NCI-H1436 (cell line): ENCODE results near the gene ACVRL1.

Experiments
- DNase-seq: peaks from one replicate; lab custom pipeline; 2025; lab: John Stamatoyannopoulos, UW

Gene ACVRL1

GRCh38 chr12:51898506-51898905, 8.8 kb upstream of the ACVRL1 start:
- DNase-seq: no peak

GRCh38 chr12:51898937-51899336, 8.4 kb upstream of the ACVRL1 start:
- DNase-seq: no peak

GRCh38 chr12:51900323-51900889, 6.9 kb upstream of the ACVRL1 start:
- no peak for DNase-seq

- DNase-seq: no peak
Measured at GRCh38 chr12:51901121-51901817, 6.0 kb upstream of the ACVRL1 start.

- no peak for DNase-seq
Measured at GRCh38 chr12:51901881-51902280, 5.4 kb upstream of the ACVRL1 start.

GRCh38 chr12:51904951-51905470, 2.3 kb upstream of the ACVRL1 start:
- no peak for DNase-seq

- DNase-seq: no peak
Measured at GRCh38 chr12:51905471-51906429, 1.6 kb upstream of the ACVRL1 start.

- DNase-seq: no peak
Measured at GRCh38 chr12:51906430-51907082, 748 bp upstream of the ACVRL1 start.

- DNase-seq: no peak
Measured at GRCh38 chr12:51907856-51908425, 637 bp downstream of the ACVRL1 start.

- no peak for DNase-seq
Measured at GRCh38 chr12:51908876-51909592, 1.7 kb downstream of the ACVRL1 start.

- no peak for DNase-seq
Measured at GRCh38 chr12:51910168-51910567, 2.9 kb downstream of the ACVRL1 start.

- no peak for DNase-seq
Measured at GRCh38 chr12:51910691-51911090, 3.4 kb downstream of the ACVRL1 start.

- no peak for DNase-seq
Measured at GRCh38 chr12:51911307-51911706, 4.0 kb downstream of the ACVRL1 start.

GRCh38 chr12:51911788-51912711, 4.7 kb downstream of the ACVRL1 start:
- DNase-seq: no peak

- no peak for DNase-seq
Measured at GRCh38 chr12:51913071-51914033, 6.0 kb downstream of the ACVRL1 start.

- DNase-seq: no peak
Measured at GRCh38 chr12:51914034-51914923, 7.0 kb downstream of the ACVRL1 start.

GRCh38 chr12:51915003-51915625, 7.8 kb downstream of the ACVRL1 start:
- no peak for DNase-seq
